GM21825 (cell line): ENCODE measurements around the gene L3MBTL2.
"Not testable (repeated sequence)": the region's sequence is repeated elsewhere in the genome, so short reads cannot be mapped to it uniquely, and the experiment has no call there.

Experiments
- ATAC-seq: cut with Tn5 transposase; IDR thresholded peaks from one replicate; pipeline ENCODE4 v1.9.1; 2021; ENCODE audit warnings: mild to moderate bottlenecking, moderate library complexity; ENCODE audit not compliant: unreplicated experiment

Gene L3MBTL2

GRCh38 chr22:41240377-41241132 is 35.4 kb downstream of the L3MBTL2 start, which contains the start of gene CHADL:
Gene CHADL (minus strand): TSS chr22:41240931. CDS start chr22:41240881, 50 bp downstream.
- ATAC-seq, result no peak

DNA sequence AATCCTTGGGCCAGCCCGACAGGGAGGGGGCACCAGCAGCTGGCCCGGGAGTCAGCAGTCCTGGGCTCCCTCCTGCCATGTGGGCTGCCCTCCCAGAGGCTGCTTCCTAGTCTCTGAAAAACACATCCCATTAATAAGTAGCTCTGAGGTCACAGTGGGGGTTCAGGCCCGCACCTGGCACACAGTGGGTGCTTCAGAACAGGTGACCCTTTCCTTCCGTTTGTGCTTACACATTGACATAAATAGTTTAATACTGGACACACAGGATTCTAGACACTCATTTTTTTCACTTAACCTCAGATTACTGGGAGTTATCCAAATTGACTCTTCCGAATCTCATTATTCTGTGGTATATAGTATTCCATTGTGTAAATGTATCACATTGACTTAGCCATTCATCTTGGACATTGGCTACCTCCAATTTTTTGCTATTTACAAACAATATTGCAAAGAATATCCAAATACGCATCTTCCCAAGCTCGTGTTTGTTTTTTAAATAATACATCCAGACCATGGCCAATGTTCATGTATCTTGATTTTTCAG is 36.1 kb downstream of the L3MBTL2 start:
- ATAC-seq, result no peak

- ATAC-seq, result no peak
Measured at GRCh38 chr22:41242396-41243117, 37.4 kb downstream of the L3MBTL2 start.

GRCh38 chr22:41243361-41243760 is 38.2 kb downstream of the L3MBTL2 start:
- no peak for ATAC-seq

GRCh38 chr22:41245917-41246499 is 40.9 kb downstream of the L3MBTL2 start:
- no peak for ATAC-seq

GRCh38 chr22:41247703-41248102 is 42.6 kb downstream of the L3MBTL2 start:
- no peak for ATAC-seq

GRCh38 chr22:41248314-41248713 is 43.2 kb downstream of the L3MBTL2 start:
- no peak for ATAC-seq

DNA sequence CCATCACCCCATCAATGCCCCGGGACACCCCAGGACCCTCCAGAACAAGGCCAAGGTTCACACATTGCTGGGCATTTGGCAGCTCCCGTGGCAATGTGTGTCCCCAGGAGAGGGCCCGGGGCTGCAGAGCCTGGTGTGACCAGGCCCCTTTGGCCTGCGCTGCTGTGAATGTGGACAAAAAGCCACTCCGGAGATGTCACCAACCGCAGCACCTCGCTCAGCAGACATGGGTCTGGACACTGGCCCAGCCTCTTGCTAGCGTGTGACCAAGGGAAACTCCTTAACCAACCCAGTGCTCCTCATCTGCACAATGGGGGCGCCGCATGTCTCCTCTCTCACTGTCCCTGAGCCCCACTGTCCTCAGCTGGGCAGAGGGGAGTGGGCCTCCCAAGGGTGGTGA is 43.6 kb downstream of the L3MBTL2 start:
- no peak for ATAC-seq

DNA sequence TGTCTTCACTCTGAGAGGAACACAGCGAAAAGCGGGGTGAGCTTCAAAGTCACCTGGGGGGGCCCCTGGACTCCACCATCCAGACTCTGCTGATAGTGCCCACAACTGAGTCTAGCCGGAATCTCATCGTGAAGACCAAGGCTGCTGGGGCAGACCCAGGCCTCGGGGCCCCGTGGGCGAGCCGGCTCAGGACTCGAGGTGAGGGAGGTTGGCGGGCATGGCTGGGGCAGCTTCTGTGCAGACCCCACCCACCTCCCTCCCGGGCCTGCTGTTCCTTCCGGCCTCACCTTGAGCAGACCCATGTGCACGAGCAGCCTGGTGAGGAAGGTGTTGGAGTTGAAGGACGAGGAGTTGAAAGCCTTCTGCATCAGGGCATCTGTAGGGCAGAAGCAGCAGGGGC is 44.3 kb downstream of the L3MBTL2 start:
- ATAC-seq, result no peak

DNA sequence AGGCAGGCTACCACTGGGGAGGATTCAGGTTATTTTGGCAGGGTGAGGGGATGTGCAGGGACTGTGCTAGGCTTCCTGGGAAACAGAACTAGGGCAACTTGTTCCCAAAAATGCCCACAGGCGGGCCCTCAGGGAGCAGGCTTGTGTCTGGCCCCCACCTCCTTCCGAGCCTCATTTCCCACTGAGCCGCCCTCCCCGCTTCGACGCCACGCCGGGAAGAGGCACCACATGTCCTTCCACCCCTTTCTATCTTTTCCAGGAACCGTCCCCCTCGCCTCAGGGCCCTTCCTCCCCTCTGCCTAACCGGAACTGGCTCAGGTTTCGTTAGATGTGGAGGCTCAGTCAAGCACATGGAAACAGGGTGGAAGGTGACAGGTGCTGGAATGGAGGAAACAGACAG is 45.0 kb downstream of the L3MBTL2 start:
- ATAC-seq, result no peak

DNA sequence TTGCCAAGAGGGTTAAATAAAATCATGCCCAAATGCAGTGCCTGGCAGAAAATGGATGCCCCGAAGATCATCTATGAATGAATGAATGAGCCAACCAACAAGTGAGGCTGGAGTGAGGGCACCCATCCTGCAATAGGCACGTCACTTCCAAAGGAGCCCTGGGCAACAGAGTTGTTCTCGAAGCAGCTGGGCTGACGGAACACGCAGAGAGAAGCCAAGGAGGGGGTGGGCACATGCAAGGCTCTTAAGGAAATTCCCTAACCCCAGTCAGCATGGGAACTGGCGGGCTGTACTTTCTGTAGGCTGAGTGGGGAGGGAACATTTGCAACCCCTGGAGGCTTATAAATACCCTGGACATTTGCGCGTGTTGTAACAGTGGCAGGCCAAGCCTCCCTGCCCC is 47.3 kb downstream of the L3MBTL2 start:
- ATAC-seq, result no peak

DNA sequence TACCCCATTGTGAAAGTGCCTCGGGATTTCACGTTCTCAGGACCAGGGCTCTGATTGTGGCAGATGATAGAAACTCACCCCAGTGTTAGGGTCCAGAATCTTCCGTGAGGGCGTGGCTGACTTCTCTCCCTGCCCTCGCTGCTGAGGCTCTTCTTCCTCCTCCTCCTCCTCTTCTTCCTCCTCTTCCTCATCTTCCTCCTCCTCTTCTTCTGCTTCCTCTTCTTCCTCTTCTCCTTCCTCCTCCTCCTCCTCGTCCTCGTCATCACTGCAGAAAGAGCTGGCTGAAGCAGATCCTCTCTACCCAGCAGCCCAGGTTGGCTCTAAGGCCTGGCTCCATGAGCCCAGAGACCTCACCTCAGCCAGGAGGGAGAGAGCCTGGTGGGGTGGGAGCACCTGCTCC is 49.1 kb downstream of the L3MBTL2 start:
- no peak for ATAC-seq

DNA sequence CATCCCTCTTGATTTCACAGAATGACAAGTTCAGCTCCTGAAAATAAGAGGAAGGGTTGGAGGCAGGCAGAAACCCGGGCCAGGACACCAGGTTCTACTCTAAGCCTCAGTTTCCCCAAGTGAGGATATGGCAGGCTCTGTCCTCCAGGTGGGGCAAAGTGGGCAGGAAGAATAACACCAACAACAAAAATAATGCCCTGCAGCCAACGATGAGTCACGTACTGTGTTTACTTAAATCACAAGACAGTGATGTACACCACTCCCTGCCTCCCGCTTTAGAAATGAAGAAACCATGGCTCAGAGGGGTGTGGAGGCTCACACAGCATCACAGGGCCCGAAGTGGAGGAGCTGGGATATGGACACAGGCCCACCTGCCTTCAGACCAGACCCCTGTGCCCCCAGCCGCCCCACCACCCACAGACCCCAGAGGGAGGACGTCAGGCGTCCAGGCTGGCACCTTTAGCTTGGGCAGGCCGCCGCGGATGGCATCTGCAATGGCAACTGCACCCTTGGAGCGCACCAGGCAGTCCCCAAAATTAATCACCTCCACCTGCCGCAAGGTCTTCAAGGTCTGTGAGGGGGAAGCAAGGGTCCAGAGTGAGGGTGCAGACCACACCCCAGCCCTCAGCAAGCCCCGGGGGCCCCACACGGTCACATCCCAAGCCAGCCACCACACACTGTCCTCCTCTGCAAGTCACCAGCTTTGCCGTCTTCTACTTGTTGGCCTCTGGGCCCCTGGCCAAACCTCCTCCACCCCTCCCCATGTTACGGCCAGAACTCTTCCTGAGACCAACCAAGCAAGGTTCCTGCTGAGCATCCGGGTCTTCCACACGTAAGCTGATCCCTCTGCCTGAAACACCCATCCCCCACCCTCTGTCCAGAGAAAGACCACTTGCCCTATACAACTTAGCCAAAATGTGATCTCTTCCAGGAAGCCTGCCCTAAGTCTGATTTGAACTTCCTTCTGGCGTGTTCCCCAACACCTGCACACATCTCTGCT is 51.4 kb downstream of the L3MBTL2 start:
- no peak for ATAC-seq

GRCh38 chr22:41257696-41258095 is 52.6 kb downstream of the L3MBTL2 start:
- ATAC-seq, result no peak

DNA sequence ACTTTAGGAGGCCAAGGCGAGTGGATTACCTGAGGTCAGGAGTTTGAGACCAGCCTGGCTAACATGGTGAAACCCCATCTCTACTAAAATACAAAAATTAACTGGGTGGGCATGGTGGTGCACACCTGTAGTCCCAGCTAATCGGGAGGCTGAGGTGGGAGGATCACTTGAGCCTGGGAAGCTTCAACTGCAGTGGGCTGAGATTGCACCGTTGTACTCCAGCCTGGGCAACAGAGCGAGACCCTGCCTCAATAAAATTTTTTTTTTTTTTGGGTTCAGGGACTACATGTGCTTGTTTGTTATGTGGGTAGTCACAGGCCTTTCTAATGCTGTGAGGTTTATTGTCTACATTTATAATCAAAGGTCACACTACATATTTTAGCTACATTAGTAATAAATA is 54.6 kb downstream of the L3MBTL2 start:
- not testable (repeated sequence) for ATAC-seq

DNA sequence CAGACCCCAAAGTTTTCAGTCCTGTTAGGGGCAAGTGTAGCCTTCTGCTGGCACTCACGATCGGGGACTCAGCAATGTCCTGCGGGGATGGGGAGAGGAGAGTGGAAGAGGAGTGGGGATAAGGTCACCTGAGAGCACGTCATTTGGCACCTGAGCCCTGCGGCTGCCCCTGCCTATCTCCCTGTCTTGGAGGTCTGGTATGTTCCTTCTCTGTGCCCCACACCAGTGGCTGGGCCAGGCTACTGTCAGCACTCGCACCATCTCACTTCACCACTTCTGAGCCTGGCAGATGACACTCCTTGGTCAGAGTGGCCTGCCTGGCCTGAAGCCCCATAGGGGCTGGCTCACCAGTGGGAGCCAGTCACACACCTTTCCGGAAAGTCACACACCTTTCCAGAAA is 55.8 kb downstream of the L3MBTL2 start:
- no peak for ATAC-seq

- no peak for ATAC-seq
Measured at GRCh38 chr22:41261541-41262249, 56.6 kb downstream of the L3MBTL2 start.

DNA sequence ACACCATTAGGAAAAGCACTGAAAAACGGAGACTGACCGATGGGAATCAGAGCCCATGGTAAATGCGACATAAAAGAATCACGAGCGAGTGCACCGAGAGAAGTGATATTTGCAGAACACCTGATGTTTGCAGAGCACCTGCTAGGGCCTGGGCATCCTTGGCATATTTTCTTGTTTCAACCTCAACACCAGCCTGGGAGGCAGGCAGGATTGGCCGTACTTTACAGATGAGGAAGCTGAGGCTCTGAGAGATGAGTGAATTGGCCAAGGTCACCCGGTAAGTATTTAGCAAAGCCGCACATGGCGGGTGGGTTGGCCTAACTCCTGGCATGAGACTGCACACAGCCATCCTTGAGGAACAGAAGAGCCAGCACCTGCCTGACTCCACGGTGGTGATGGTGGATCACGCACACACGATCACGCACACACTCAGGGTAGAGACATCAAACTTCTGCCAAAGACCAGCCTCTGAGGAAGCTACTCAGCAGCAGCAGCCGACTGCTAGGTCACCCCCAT is 57.2 kb downstream of the L3MBTL2 start:
- no peak for ATAC-seq

GRCh38 chr22:41263704-41264103 is 58.6 kb downstream of the L3MBTL2 start:
- no peak for ATAC-seq
